ENCODE data around the gene ZFAND2A.

DNA sequence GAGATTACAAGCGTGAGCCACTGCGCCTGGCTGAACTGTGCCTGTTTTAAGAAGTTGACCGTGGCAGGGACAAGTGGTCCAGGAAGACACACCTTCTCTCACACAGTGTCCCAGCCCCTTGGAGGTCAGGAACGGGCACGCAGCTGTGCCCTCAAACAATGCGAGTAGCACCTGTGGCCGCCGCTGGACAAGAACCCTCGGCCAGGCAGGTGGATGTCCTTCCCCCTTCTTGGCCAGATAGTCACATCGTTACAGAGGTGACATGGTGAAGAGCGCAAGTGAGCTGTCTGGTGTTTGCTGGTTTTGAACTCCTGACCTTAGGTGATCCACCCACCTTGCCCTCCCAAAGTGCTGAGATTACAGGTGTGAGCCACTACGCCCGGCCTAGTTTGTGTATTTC is 8.8 kb downstream of the ZFAND2A start:
- TF ChIP-seq, protein P1, sequence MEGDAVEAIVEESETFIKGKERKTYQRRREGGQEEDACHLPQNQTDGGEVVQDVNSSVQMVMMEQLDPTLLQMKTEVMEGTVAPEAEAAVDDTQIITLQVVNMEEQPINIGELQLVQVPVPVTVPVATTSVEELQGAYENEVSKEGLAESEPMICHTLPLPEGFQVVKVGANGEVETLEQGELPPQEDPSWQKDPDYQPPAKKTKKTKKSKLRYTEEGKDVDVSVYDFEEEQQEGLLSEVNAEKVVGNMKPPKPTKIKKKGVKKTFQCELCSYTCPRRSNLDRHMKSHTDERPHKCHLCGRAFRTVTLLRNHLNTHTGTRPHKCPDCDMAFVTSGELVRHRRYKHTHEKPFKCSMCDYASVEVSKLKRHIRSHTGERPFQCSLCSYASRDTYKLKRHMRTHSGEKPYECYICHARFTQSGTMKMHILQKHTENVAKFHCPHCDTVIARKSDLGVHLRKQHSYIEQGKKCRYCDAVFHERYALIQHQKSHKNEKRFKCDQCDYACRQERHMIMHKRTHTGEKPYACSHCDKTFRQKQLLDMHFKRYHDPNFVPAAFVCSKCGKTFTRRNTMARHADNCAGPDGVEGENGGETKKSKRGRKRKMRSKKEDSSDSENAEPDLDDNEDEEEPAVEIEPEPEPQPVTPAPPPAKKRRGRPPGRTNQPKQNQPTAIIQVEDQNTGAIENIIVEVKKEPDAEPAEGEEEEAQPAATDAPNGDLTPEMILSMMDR (IDR thresholded peaks at IDR 0.05; ENCODE audit: insufficient read depth, low read length), result no peak
- TF ChIP-seq, protein P2, sequence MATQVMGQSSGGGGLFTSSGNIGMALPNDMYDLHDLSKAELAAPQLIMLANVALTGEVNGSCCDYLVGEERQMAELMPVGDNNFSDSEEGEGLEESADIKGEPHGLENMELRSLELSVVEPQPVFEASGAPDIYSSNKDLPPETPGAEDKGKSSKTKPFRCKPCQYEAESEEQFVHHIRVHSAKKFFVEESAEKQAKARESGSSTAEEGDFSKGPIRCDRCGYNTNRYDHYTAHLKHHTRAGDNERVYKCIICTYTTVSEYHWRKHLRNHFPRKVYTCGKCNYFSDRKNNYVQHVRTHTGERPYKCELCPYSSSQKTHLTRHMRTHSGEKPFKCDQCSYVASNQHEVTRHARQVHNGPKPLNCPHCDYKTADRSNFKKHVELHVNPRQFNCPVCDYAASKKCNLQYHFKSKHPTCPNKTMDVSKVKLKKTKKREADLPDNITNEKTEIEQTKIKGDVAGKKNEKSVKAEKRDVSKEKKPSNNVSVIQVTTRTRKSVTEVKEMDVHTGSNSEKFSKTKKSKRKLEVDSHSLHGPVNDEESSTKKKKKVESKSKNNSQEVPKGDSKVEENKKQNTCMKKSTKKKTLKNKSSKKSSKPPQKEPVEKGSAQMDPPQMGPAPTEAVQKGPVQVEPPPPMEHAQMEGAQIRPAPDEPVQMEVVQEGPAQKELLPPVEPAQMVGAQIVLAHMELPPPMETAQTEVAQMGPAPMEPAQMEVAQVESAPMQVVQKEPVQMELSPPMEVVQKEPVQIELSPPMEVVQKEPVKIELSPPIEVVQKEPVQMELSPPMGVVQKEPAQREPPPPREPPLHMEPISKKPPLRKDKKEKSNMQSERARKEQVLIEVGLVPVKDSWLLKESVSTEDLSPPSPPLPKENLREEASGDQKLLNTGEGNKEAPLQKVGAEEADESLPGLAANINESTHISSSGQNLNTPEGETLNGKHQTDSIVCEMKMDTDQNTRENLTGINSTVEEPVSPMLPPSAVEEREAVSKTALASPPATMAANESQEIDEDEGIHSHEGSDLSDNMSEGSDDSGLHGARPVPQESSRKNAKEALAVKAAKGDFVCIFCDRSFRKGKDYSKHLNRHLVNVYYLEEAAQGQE (IDR thresholded peaks at IDR 0.05; ENCODE audit: insufficient replicate concordance, low read depth), result no peak
- TF ChIP-seq POLR2AphosphoS5 (IDR thresholded peaks at IDR 0.05; ENCODE audit: low read depth), result peak; percentile 31; the same call in 1 of the 2 replicates
- TF ChIP-seq GABPA (IDR thresholded peaks at IDR 0.05; ENCODE audit: low read depth), result no peak
